Heart left ventricle (tissue), 13 donors: Measurements from ENCODE around the gene CNKSR1.

Experiments
- POLR2A ChIP-seq, 2 donors: fragments of 450-650 bp; IDR thresholded peaks; one replicate each; pipeline ENCODE4 v1.6.1; 2017; ENCODE audit warnings: antibody characterized with exemption in 2 of 2, mild to moderate bottlenecking in 2 of 2, moderate library complexity in 2 of 2
- TF ChIP-seq, protein P1 (sequence below), 12 donors: fragments of 200-600 bp; sonication (generic) in 4 of 12; IDR thresholded peaks; one replicate each; pipeline versions ENCODE4 v1.5.0 to v1.8.0; 2018 to 2022; ENCODE audit warnings: antibody characterized with exemption in 12 of 12, mild to moderate bottlenecking in 5 of 12
- donor health status: ischemic (EF 13 %, LVEDD 7.1; RV severe dilation, severe dysfunction).
- donor health status: DM: no; HTN: yes; CAD: no.
- donor health status: DM: no; HTN: no; CAD: no.
- donor health status: ischemic (EF 25% LVEDD 6.9; RV normal size, moderate dysfunction).
- donor health status: ischemic (EF 25% LVEDD 5.7; RV mildly dilated, moderate dysfunction).
- donor health status: ischemic (EF 35%, LVEDD 5.7; RV mildly dilated, moderate dysfunction).
- donor health status: nonischemic (EF 11% LVEDD 7.7; RV severe dilation, severe dysfunction).
- donor health status: DM: yes; HTN: yes; CAD: no.
- donor health status: PGD.
- donor health status: ischemic (EF 29% LVEDD 5.4; RV normal size, mild dysfunction).
- donor health status: nonischemic (EF 23%, LVEDD 6.1; RV moderate dilation, normal function).

DNA sequence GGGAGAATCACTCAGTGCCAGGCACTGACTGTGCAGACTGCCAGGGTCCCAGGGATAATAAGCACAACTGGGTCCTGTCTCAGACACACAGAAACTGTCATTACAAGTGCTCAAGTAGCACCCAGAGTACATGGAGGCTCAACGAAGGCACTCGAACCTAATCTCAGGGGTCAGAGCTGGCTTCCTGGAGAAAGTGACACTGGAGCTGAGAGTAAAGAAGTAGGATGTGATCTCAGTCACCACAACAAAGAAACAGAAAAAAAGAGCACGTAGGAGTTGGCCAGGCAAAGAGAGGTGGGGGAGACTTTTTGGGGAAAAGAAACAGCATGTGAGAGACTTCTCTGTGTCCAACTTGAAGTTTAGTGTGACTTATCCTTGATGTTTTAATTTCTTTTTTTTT, 14.4 kb downstream of the CNKSR1 start:
- TF ChIP-seq, protein P1, sequence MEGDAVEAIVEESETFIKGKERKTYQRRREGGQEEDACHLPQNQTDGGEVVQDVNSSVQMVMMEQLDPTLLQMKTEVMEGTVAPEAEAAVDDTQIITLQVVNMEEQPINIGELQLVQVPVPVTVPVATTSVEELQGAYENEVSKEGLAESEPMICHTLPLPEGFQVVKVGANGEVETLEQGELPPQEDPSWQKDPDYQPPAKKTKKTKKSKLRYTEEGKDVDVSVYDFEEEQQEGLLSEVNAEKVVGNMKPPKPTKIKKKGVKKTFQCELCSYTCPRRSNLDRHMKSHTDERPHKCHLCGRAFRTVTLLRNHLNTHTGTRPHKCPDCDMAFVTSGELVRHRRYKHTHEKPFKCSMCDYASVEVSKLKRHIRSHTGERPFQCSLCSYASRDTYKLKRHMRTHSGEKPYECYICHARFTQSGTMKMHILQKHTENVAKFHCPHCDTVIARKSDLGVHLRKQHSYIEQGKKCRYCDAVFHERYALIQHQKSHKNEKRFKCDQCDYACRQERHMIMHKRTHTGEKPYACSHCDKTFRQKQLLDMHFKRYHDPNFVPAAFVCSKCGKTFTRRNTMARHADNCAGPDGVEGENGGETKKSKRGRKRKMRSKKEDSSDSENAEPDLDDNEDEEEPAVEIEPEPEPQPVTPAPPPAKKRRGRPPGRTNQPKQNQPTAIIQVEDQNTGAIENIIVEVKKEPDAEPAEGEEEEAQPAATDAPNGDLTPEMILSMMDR (IDR thresholded peaks at IDR 0.05): no peak
- TF ChIP-seq POLR2A (IDR thresholded peaks at IDR 0.05): no peak
